ENCODE measurements around the gene FMN1. TPM values are rescaled to one million over a fixed set of nuclear protein-coding genes. Genes with fewer than 3 reads are reported as not detected.

FMN1 gene
- total and polyA plus RNA-seq, 10 of the 15 experiments (the other 5 are each of a cell fraction or from before 2014, with no cell fraction given) = 0.05 to 0.16 (median 0.08) TPM; not detected in 4

DNA sequence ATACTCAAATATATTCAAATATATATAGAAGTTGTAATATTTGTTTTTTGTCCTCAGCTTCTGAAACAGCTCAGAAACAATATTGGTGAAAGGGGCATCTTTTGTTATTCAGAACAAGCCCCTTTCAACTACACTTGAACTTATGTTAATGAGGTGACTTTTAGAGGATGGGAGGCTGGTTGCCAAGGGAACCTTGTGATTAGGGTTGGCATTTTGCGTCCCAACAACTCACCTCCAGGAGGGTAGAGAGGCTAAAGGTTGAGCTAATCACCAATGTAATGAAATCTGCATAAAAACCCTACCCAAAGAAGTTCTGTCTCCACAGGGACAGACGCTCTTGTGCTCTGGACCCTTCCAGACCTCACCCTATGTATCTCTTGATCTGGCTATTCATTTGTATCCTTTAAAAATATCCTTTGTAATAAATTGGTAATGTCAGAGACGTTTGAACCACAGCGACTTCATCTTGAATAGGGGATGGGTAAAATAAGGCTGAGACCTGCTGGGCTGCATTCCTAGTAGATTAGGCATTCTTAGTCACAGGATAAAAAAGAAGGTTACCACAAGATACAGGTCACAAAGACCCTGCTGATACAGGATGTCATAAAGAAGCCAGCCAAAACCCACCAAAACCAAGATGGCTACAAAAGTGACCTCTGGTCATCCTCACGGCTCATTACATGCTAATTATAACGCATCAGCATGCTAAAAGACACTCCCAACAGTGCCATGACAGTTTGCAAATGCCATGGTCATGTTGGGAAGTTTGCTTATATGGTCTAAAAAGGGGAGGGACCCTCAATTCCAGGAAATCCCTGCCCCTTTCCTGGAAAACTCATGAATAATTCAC is 111.1 kb downstream of the FMN1 start:
- no peak overlapping the region for H3K9ac ChIP-seq (ENCODE audit: control insufficient read depth, insufficient read depth, low read length)
- H3K9me3 ChIP-seq (replicated peaks; ENCODE audit: control insufficient read depth, insufficient read depth, low read length) = no peaks in the 10 kb centered on the region
- in situ Hi-C loops (cut with MboI) = loop anchor here (10.0 kb wide), 1 partner anchor 611 kb away; no protein-coding TSS in a partner anchor
- no peak overlapping the region for H3K27ac ChIP-seq (ENCODE audit: control insufficient read depth, insufficient read depth)
- FAIRE-seq = no peak
- CTCF ChIA-PET = interaction anchor here (1.0 kb wide), 1 partner anchor 617 kb away, joined by 3 read pairs; no protein-coding TSS in a partner anchor
- H3K4me1 ChIP-seq (ENCODE audit: control insufficient read depth, insufficient read depth, low read length) = no peaks in the 10 kb centered on the region
- no peak for TF ChIP-seq YBX1 (IDR thresholded peaks at IDR 0.05)
- no peak for TF ChIP-seq POU2F2 (IDR thresholded peaks at IDR 0.05; ENCODE audit: borderline replicate concordance, low read depth, low read length)
- TF ChIP-seq NFYA (IDR thresholded peaks at IDR 0.05; ENCODE audit: borderline replicate concordance, low read depth, low read length) = no peak
- peaks cover 0 to 3% of the 10 kb centered on the region in 2 experiments; a peak in 1 of 4 replicates for H3K27me3 ChIP-seq (replicated peaks in 1 of 2; ENCODE audit: control insufficient read depth in 2 of 2, insufficient read depth in 2 of 2, low read length in 1 of 2)
- POLR2A ChIA-PET = no interaction called here
- no peaks in the 10 kb centered on the region for H4K20me1 ChIP-seq (ENCODE audit: control insufficient read depth, insufficient read depth)
- WGBS (ENCODE audit: insufficient coverage, insufficient replicate concordance, low lambda C conversion rate, missing lambda C conversion rate) = 7% methylated on average over 6 of the region's 6 CpGs
- intact Hi-C loops (cut with micrococcal nuclease; ENCODE audit: unreplicated experiment) = loop anchor here (10.0 kb wide), 1 partner anchor 301 kb away; no protein-coding TSS in a partner anchor
- SMC1A ChIA-PET (ENCODE audit: uncharacterized antibody, unreplicated experiment) = interaction anchor here (0.7 to 0.8 kb wide), 2 partner anchors 19 to 49 kb away, joined by 3 read pairs; no protein-coding TSS in a partner anchor
- RAD21 ChIA-PET (ENCODE audit: unreplicated experiment) = no interaction called here
- no TSS peak for BruUV-seq (replicated peaks)
- no peaks in the 10 kb centered on the region for H3K79me2 ChIP-seq (ENCODE audit: control insufficient read depth, insufficient read depth, low read length)
- no peak overlapping the region for H2AFZ ChIP-seq (ENCODE audit: control insufficient read depth, low read depth, low read length)
- no peak for DNase-seq (ENCODE audit: low read depth, low spot score)
- H3K36me3 ChIP-seq (ENCODE audit: control insufficient read depth in 2 of 2, insufficient read depth in 2 of 2, low read length in 1 of 2) = no peaks in the 10 kb centered on the region
- ATAC-seq = no peak
- H3K4me2 ChIP-seq (ENCODE audit: control insufficient read depth, insufficient read depth) = no peak overlapping the region
- H3K4me3 ChIP-seq = no peak overlapping the region

GRCh38 chr15:33080006-33080405 is 114.5 kb downstream of the FMN1 start:
- no peaks in the 10 kb centered on the region for H3K4me1 ChIP-seq (ENCODE audit: control insufficient read depth, insufficient read depth, low read length)
- no peak overlapping the region for H3K9ac ChIP-seq (ENCODE audit: control insufficient read depth, insufficient read depth, low read length)
- 28% methylated on average over 4 of the region's 4 CpGs for WGBS (ENCODE audit: insufficient coverage, insufficient replicate concordance, low lambda C conversion rate, missing lambda C conversion rate)
- no peak overlapping the region for H3K4me3 ChIP-seq
- ChIA-PET POLR2A (no interaction called here), CTCF (no interaction called here), SMC1A (ENCODE audit: uncharacterized antibody, unreplicated experiment) (no interaction called here), RAD21 (ENCODE audit: unreplicated experiment) (no interaction called here)
- H3K79me2 ChIP-seq (ENCODE audit: control insufficient read depth, insufficient read depth, low read length) = no peaks in the 10 kb centered on the region
- in situ Hi-C loops (cut with MboI) (loop anchor here (10.0 kb wide), 1 partner anchor 615 kb away; no protein-coding TSS in a partner anchor), intact Hi-C loops (cut with micrococcal nuclease; ENCODE audit: unreplicated experiment) (loop anchor here (10.0 kb wide), 1 partner anchor 305 kb away; no protein-coding TSS in a partner anchor)
- H3K4me2 ChIP-seq (ENCODE audit: control insufficient read depth, insufficient read depth) = no peak overlapping the region
- H2AFZ ChIP-seq (ENCODE audit: control insufficient read depth, low read depth, low read length) = no peak overlapping the region
- no peak for ATAC-seq
- H4K20me1 ChIP-seq (ENCODE audit: control insufficient read depth, insufficient read depth) = no peaks in the 10 kb centered on the region
- FAIRE-seq = no peak
- no peaks in the 10 kb centered on the region for H3K27me3 ChIP-seq (replicated peaks in 1 of 2; ENCODE audit: control insufficient read depth in 2 of 2, insufficient read depth in 2 of 2, low read length in 1 of 2)
- H3K36me3 ChIP-seq (ENCODE audit: control insufficient read depth in 2 of 2, insufficient read depth in 2 of 2, low read length in 1 of 2) = no peaks in the 10 kb centered on the region
- BruUV-seq (replicated peaks) = no TSS peak
- no peak for DNase-seq (ENCODE audit: low read depth, low spot score)
- no peak overlapping the region for H3K27ac ChIP-seq (ENCODE audit: control insufficient read depth, insufficient read depth)
- H3K9me3 ChIP-seq (replicated peaks; ENCODE audit: control insufficient read depth, insufficient read depth, low read length) = no peaks in the 10 kb centered on the region
- TF ChIP-seq ESRRA (IDR thresholded peaks at IDR 0.05; ENCODE audit: low read length) (no peak), RAD21 (IDR thresholded peaks at IDR 0.05; ENCODE audit: insufficient read depth, low read depth, low read length) (no peak), SMAD1 (IDR thresholded peaks at IDR 0.05; ENCODE audit: low read depth, partially characterized antibody) (no peak), NFIC (IDR thresholded peaks at IDR 0.05; ENCODE audit: low read depth, low read length) (no peak), BCLAF1 (IDR thresholded peaks at IDR 0.05) (no peak)
- TF ChIP-seq, protein P1, sequence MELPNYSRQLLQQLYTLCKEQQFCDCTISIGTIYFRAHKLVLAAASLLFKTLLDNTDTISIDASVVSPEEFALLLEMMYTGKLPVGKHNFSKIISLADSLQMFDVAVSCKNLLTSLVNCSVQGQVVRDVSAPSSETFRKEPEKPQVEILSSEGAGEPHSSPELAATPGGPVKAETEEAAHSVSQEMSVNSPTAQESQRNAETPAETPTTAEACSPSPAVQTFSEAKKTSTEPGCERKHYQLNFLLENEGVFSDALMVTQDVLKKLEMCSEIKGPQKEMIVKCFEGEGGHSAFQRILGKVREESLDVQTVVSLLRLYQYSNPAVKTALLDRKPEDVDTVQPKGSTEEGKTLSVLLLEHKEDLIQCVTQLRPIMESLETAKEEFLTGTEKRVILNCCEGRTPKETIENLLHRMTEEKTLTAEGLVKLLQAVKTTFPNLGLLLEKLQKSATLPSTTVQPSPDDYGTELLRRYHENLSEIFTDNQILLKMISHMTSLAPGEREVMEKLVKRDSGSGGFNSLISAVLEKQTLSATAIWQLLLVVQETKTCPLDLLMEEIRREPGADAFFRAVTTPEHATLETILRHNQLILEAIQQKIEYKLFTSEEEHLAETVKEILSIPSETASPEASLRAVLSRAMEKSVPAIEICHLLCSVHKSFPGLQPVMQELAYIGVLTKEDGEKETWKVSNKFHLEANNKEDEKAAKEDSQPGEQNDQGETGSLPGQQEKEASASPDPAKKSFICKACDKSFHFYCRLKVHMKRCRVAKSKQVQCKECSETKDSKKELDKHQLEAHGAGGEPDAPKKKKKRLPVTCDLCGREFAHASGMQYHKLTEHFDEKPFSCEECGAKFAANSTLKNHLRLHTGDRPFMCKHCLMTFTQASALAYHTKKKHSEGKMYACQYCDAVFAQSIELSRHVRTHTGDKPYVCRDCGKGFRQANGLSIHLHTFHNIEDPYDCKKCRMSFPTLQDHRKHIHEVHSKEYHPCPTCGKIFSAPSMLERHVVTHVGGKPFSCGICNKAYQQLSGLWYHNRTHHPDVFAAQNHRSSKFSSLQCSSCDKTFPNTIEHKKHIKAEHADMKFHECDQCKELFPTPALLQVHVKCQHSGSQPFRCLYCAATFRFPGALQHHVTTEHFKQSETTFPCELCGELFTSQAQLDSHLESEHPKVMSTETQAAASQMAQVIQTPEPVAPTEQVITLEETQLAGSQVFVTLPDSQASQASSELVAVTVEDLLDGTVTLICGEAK (IDR thresholded peaks at IDR 0.05; ENCODE audit: borderline replicate concordance) = no peak

Data from GM12878 (cell line).